Panc1 (cell line): ENCODE results near the gene CADPS2.

Experiments used
- POLR2AphosphoS5 ChIP-seq: IDR thresholded peaks from 2 replicates; pipeline ENCODE4 v1.6.1; 2012; ENCODE audit warnings: mild to moderate bottlenecking, low read depth, low read length, moderate library complexity
- SIN3A ChIP-seq: IDR thresholded peaks from 2 replicates; pipeline ENCODE4 v1.6.1; 2012; ENCODE audit warnings: low read depth, mild to moderate bottlenecking, low read length, moderate library complexity, borderline replicate concordance; ENCODE audit not compliant: insufficient read depth
- TCF7L2 ChIP-seq: IDR thresholded peaks from 2 replicates; pipeline ENCODE4 v1.6.1; 2011; ENCODE audit warnings: mild to moderate bottlenecking, low read depth, low read length, inconsistent platforms
- TF ChIP-seq, protein P1 (sequence below): fragments of 450-650 bp; IDR thresholded peaks from 2 replicates; pipeline ENCODE4 v1.5.1; 2017; ENCODE audit warnings: mild to moderate bottlenecking
- TF ChIP-seq, protein P2 (sequence below), 2 experiments: IDR thresholded peaks; 2 replicates each; pipeline ENCODE4 v1.6.1; 2011 to 2012; ENCODE audit warnings: low read depth in 2 of 2, control low read depth in 1 of 2, low read length in 1 of 2, mild to moderate bottlenecking in 1 of 2, moderate library complexity in 1 of 2; ENCODE audit not compliant: insufficient read depth in 1 of 2

DNA sequence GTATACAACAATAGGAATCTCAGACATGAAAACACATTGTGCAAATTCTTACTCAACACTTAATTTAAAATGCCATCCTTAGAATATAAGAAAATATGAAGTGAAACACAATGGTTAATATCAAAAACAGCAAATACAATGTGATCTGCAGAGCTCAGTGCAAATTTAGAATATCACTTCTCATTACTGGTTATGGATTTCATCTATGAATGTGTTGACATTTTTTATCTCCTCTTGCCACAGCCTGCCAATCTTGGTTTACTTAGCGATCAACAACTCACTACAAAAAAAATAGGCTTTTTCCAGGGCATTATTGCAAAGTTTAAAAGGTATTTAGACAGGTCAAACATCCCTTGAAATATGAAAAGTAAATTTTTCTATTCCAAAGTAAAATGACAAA is 158.5 kb downstream of the CADPS2 start:
- no peak for TF ChIP-seq SIN3A
- TF ChIP-seq, protein P1, sequence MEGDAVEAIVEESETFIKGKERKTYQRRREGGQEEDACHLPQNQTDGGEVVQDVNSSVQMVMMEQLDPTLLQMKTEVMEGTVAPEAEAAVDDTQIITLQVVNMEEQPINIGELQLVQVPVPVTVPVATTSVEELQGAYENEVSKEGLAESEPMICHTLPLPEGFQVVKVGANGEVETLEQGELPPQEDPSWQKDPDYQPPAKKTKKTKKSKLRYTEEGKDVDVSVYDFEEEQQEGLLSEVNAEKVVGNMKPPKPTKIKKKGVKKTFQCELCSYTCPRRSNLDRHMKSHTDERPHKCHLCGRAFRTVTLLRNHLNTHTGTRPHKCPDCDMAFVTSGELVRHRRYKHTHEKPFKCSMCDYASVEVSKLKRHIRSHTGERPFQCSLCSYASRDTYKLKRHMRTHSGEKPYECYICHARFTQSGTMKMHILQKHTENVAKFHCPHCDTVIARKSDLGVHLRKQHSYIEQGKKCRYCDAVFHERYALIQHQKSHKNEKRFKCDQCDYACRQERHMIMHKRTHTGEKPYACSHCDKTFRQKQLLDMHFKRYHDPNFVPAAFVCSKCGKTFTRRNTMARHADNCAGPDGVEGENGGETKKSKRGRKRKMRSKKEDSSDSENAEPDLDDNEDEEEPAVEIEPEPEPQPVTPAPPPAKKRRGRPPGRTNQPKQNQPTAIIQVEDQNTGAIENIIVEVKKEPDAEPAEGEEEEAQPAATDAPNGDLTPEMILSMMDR: no peak
- TF ChIP-seq POLR2AphosphoS5: no peak
- TF ChIP-seq, protein P2, sequence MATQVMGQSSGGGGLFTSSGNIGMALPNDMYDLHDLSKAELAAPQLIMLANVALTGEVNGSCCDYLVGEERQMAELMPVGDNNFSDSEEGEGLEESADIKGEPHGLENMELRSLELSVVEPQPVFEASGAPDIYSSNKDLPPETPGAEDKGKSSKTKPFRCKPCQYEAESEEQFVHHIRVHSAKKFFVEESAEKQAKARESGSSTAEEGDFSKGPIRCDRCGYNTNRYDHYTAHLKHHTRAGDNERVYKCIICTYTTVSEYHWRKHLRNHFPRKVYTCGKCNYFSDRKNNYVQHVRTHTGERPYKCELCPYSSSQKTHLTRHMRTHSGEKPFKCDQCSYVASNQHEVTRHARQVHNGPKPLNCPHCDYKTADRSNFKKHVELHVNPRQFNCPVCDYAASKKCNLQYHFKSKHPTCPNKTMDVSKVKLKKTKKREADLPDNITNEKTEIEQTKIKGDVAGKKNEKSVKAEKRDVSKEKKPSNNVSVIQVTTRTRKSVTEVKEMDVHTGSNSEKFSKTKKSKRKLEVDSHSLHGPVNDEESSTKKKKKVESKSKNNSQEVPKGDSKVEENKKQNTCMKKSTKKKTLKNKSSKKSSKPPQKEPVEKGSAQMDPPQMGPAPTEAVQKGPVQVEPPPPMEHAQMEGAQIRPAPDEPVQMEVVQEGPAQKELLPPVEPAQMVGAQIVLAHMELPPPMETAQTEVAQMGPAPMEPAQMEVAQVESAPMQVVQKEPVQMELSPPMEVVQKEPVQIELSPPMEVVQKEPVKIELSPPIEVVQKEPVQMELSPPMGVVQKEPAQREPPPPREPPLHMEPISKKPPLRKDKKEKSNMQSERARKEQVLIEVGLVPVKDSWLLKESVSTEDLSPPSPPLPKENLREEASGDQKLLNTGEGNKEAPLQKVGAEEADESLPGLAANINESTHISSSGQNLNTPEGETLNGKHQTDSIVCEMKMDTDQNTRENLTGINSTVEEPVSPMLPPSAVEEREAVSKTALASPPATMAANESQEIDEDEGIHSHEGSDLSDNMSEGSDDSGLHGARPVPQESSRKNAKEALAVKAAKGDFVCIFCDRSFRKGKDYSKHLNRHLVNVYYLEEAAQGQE (IDR thresholded peaks at IDR 0.05; ENCODE audit: insufficient read depth in 1 of 2, low read depth in 2 of 2, low read length in 1 of 2): no peak
- no peak for TF ChIP-seq TCF7L2
